Measurements from ENCODE around the gene TDRD3.
A peak's percentile ranks its signal among the peaks of the same experiment; 100 is the strongest.

Gene TDRD3

DNA sequence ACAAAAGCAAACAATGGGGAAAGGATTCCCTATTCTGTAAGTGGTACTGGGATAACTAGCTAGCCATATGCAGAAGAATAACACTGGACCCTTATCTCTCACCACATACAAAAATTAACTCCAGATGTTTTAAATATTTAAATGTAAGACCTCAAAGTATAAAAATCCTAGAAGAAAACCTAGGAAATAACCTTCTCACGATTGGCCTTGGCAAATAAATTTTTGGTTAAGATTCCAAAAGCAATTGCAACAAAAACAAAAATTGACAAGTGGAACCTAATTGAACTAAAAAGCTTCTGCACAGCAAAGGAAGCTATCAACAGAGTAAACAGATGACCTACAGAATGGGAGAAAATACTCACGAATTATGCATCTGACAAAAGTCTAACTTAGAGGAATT lies 10.8 kb upstream of the TDRD3 start:
- Histone ChIP-seq H3K9me3 (ENCODE audit: low read length) (no peaks in the 10 kb centered on the region; the same call in 1 of the 2 replicates), H3K4me2 (ENCODE audit: low read length) (no peak overlapping the region), H3K4me3 (ENCODE audit: low read depth, low read length, poor library complexity, severe bottlenecking) (no peak overlapping the region), H3K79me2 (ENCODE audit: insufficient read depth, low read length) (no peaks in the 10 kb centered on the region), H3K27me3 (ENCODE audit: insufficient read depth, low read length) (no peaks in the 10 kb centered on the region), H3K9ac (ENCODE audit: low read length) (no peak overlapping the region), H4K20me1 (ENCODE audit: insufficient read depth, low read length) (no peaks in the 10 kb centered on the region), H3F3A (ENCODE audit: insufficient read depth, low read length) (no peaks in the 10 kb centered on the region), H3K27ac (ENCODE audit: low read depth, low read length, poor library complexity, severe bottlenecking) (no peak overlapping the region), H3K4me1 (ENCODE audit: insufficient read depth, low read length, severe bottlenecking) (no peaks in the 10 kb centered on the region), H2AFZ (ENCODE audit: low read length) (no peak overlapping the region), H3K36me3 (ENCODE audit: insufficient read depth, low read length) (no peaks in the 10 kb centered on the region), H3K9me2 (ENCODE audit: low read depth, low read length) (no peaks in the 10 kb centered on the region)
- TF ChIP-seq EZH2 (IDR thresholded peaks at IDR 0.05; ENCODE audit: borderline replicate concordance, low read length) = no peak
- TF ChIP-seq, protein P1, sequence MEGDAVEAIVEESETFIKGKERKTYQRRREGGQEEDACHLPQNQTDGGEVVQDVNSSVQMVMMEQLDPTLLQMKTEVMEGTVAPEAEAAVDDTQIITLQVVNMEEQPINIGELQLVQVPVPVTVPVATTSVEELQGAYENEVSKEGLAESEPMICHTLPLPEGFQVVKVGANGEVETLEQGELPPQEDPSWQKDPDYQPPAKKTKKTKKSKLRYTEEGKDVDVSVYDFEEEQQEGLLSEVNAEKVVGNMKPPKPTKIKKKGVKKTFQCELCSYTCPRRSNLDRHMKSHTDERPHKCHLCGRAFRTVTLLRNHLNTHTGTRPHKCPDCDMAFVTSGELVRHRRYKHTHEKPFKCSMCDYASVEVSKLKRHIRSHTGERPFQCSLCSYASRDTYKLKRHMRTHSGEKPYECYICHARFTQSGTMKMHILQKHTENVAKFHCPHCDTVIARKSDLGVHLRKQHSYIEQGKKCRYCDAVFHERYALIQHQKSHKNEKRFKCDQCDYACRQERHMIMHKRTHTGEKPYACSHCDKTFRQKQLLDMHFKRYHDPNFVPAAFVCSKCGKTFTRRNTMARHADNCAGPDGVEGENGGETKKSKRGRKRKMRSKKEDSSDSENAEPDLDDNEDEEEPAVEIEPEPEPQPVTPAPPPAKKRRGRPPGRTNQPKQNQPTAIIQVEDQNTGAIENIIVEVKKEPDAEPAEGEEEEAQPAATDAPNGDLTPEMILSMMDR (IDR thresholded peaks at IDR 0.05; ENCODE audit: low read length) = no peak

- no peak overlapping the region for H3K4me2 ChIP-seq (ENCODE audit: low read length)
- H3K4me1 ChIP-seq (ENCODE audit: insufficient read depth, low read length, severe bottlenecking) = peaks cover 9% of the 10 kb centered on the region
- no peaks in the 10 kb centered on the region for H3F3A ChIP-seq (ENCODE audit: insufficient read depth, low read length)
- no peak overlapping the region for H3K4me3 ChIP-seq (ENCODE audit: low read depth, low read length, poor library complexity, severe bottlenecking)
- H3K79me2 ChIP-seq (ENCODE audit: insufficient read depth, low read length) = no peaks in the 10 kb centered on the region
- H3K9me3 ChIP-seq (ENCODE audit: low read length) = no peaks in the 10 kb centered on the region
- H4K20me1 ChIP-seq (ENCODE audit: insufficient read depth, low read length) = no peaks in the 10 kb centered on the region
- no peak overlapping the region for H3K9ac ChIP-seq (ENCODE audit: low read length)
- TF ChIP-seq EZH2 (IDR thresholded peaks at IDR 0.05; ENCODE audit: borderline replicate concordance, low read length) = no peak
- TF ChIP-seq, protein P1 (IDR thresholded peaks at IDR 0.05; ENCODE audit: low read length) = no peak
- H2AFZ ChIP-seq (ENCODE audit: low read length) = no peak overlapping the region
- H3K36me3 ChIP-seq (ENCODE audit: insufficient read depth, low read length) = no peaks in the 10 kb centered on the region
- H3K27me3 ChIP-seq (ENCODE audit: insufficient read depth, low read length) = no peaks in the 10 kb centered on the region
- H3K9me2 ChIP-seq (ENCODE audit: low read depth, low read length) = no peaks in the 10 kb centered on the region
- no peak overlapping the region for H3K27ac ChIP-seq (ENCODE audit: low read depth, low read length, poor library complexity, severe bottlenecking)
Observed at GRCh38 chr13:60392131-60392530, 4.9 kb upstream of the TDRD3 start.

DNA sequence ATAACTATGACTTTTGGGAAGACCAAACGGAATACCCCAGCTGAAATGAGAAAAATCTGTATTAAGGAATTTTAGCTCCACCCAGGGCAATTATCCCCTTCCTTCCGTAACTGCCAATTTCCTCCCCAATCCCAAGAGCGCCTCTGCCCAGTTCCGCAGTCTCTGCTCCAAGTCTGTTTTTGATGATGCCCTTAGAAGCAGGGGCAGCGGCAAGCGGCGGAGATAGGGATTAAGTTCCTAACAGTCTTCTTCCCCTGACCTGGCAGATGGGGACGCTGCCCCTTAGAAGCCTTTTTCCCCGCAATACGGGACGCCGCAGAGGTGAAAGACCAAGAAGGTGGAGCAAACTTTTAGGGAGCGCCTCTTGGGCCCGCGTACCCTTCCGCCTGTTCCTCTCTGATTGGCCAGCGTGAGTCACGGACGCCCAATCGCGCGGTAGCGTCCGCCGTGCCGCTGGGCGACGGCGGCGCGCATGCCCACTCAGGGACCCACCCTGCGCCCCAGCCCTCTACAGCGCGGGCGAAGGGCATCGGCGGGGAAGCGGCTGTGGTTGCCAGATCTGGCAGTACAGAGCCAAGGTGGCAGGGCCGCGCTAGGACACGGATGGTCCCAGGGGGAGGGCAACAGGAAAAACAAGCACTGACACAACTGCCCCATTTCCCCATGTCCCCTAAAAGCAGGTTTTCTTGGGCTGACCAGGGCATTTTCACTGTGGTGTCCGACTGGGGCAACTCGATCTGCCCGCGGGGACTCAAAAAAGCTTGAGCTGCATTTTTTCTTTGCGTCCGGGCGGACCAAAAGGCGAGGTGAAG lies 843 bp upstream of the TDRD3 start:
- H3K4me1 ChIP-seq (ENCODE audit: insufficient read depth, low read length, severe bottlenecking) = peaks cover 25% of the 10 kb centered on the region
- TF ChIP-seq, protein P1 (IDR thresholded peaks at IDR 0.05; ENCODE audit: low read length) = no peak
- no peak for TF ChIP-seq EZH2 (IDR thresholded peaks at IDR 0.05; ENCODE audit: borderline replicate concordance, low read length)
- H3K36me3 ChIP-seq (ENCODE audit: insufficient read depth, low read length) = no peaks in the 10 kb centered on the region
- H3K9me2 ChIP-seq (ENCODE audit: low read depth, low read length) = no peaks in the 10 kb centered on the region
- no peaks in the 10 kb centered on the region for H3F3A ChIP-seq (ENCODE audit: insufficient read depth, low read length)
- peak overlapping the region; percentile 89; the same call in 1 of the 2 replicates for H2AFZ ChIP-seq (ENCODE audit: low read length)
- H3K27ac ChIP-seq (ENCODE audit: low read depth, low read length, poor library complexity, severe bottlenecking) = peak overlapping the region; percentile 85
- peak overlapping the region; percentile 90 for H3K9ac ChIP-seq (ENCODE audit: low read length)
- no peaks in the 10 kb centered on the region for H3K9me3 ChIP-seq (ENCODE audit: low read length)
- H3K27me3 ChIP-seq (ENCODE audit: insufficient read depth, low read length) = no peaks in the 10 kb centered on the region
- peak overlapping the region; percentile 74 for H3K4me3 ChIP-seq (ENCODE audit: low read depth, low read length, poor library complexity, severe bottlenecking)
- no peaks in the 10 kb centered on the region for H4K20me1 ChIP-seq (ENCODE audit: insufficient read depth, low read length)
- H3K79me2 ChIP-seq (ENCODE audit: insufficient read depth, low read length) = no peaks in the 10 kb centered on the region
- H3K4me2 ChIP-seq (ENCODE audit: low read length) = peak overlapping the region; percentile 90

Data from OCI-LY1 (cell line).